HG03108 (cell line): ENCODE measurements around the gene ADNP2.

Source experiments
- ATAC-seq: cut with Tn5 transposase; IDR thresholded peaks from one replicate; pipeline ENCODE4 v1.9.1; 2021; ENCODE audit warnings: moderate library complexity; ENCODE audit not compliant: unreplicated experiment

ADNP2 gene

GRCh38 chr18:80188643-80189530, 79.8 kb downstream of the ADNP2 start:
- ATAC-seq = no peak

DNA sequence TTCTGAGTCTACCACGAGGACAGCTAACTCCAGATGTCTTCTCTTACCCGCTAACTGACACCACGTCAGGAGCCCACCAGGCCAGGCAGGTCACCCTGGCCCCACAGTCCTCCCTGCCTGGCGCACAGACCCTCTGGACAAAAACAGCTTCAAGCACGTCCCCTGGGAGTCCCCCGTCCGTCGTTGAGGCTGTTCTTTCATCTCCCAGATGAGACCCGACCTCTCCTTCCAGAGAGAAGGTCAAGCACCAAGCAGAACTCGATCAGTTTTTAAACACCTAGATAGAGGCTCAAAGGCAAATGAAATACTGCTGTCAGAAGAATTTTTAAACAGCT, 80.4 kb downstream of the ADNP2 start:
- no peak for ATAC-seq
